Measurements from ENCODE around the gene CAMTA1.

The CAMTA1 gene

DNA sequence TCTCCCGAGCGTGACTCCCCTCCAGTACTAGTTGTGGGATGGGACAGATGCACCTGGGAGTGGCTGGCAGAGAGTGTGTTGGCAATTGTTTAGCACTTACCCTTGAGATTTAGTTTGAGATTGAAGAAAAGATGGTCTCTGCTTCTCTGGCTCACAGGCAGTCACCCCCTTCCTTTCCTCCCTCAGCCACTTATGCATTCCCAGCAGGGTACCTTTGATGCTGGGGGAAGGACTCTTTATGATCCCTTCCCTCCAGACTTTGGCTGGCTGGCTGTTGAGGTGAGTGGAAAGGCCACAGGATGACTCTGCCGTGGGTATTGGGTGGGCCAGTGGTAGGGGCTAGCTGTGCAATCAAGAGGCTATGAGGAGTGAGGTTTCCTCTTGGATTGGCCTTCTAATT lies 236.8 kb downstream of the CAMTA1 start:
- H3K27ac ChIP-seq (ENCODE audit: low read length) = no peak overlapping the region
- H3K36me3 ChIP-seq (ENCODE audit: control insufficient read depth, low read depth, low read length) = no peaks in the 10 kb centered on the region
- peaks cover 13% of the 10 kb centered on the region for H3K4me1 ChIP-seq (ENCODE audit: control insufficient read depth, low read depth, low read length)
- no peaks in the 10 kb centered on the region for H3K9me3 ChIP-seq (ENCODE audit: control insufficient read depth, low read depth, low read length)
- H3K27me3 ChIP-seq (ENCODE audit: control insufficient read depth, insufficient read depth, low read length) = no peaks in the 10 kb centered on the region
- no peak overlapping the region for H3K9ac ChIP-seq (ENCODE audit: low read length)
- no peak overlapping the region for H3K4me3 ChIP-seq (ENCODE audit: low read length)

DNA sequence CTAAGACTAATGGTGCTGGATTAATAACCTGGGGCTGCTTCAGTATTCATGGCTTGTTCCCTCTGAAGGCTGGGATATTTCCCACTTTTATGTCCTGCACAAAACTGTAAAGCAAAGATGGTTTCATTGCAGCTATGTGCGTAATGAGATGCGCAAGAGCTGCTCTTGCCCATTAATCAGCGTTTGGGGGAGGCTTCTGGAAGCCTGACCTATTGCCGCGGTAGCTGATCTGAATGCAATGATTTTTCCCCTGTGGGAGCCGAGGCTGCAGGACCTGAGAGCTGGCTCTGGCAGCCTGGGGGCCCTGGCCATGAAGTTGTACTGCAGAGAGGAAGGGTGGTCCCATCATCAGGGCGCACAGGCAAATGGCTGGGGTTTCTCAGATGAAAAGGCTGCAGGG lies 239.8 kb downstream of the CAMTA1 start:
- H3K4me1 ChIP-seq (ENCODE audit: control insufficient read depth, low read depth, low read length) = peaks cover 13% of the 10 kb centered on the region
- no peak overlapping the region for H3K4me3 ChIP-seq (ENCODE audit: low read length)
- H3K27ac ChIP-seq (ENCODE audit: low read length) = no peak overlapping the region
- no peaks in the 10 kb centered on the region for H3K27me3 ChIP-seq (ENCODE audit: control insufficient read depth, insufficient read depth, low read length)
- H3K9me3 ChIP-seq (ENCODE audit: control insufficient read depth, low read depth, low read length) = no peaks in the 10 kb centered on the region
- H3K9ac ChIP-seq (ENCODE audit: low read length) = no peak overlapping the region
- H3K36me3 ChIP-seq (ENCODE audit: control insufficient read depth, low read depth, low read length) = no peaks in the 10 kb centered on the region

DNA sequence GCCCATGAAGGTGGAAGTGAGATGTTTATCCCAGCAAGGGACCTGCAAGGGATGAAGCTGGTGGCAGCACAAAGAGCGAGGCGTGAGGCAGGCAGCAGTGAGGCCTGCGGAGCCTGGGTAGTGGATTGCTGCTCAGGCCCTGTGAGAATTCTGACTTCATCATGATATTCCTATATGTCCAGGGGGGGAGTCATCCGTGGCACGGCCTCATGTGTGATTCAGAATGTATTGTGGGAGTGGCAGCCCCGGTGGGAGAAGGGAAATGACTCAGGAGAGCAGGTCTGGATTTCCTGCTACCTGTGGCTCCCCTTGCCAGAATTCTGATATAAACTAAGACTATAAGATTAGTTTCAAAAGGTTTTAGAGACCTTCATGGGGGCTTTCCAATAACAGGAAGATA lies 240.9 kb downstream of the CAMTA1 start:
- no peaks in the 10 kb centered on the region for H3K27me3 ChIP-seq (ENCODE audit: control insufficient read depth, insufficient read depth, low read length)
- H3K36me3 ChIP-seq (ENCODE audit: control insufficient read depth, low read depth, low read length) = no peaks in the 10 kb centered on the region
- H3K9me3 ChIP-seq (ENCODE audit: control insufficient read depth, low read depth, low read length) = no peaks in the 10 kb centered on the region
- no peak overlapping the region for H3K9ac ChIP-seq (ENCODE audit: low read length)
- no peak overlapping the region for H3K4me3 ChIP-seq (ENCODE audit: low read length)
- no peak overlapping the region for H3K27ac ChIP-seq (ENCODE audit: low read length)
- H3K4me1 ChIP-seq (ENCODE audit: control insufficient read depth, low read depth, low read length) = peaks cover 13% of the 10 kb centered on the region

DNA sequence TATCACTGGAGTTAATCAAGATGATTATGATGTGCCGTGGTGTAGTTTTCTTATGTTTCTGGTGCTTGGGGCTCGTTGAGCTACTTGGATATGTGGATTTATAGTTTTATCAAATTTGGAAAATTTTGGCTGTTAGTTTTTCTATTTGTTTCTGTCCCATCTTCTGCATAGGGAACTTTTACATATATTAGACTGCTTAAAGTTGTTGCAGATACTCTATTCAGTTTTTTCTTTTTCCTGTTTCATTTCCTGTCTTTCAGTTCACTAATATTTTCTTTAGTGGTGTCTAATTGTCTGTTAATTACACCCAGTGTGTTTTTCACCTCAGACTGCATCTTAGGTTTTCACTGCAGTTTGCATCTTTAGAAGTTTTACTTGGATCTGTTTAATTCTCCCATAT lies 247.7 kb downstream of the CAMTA1 start:
- Histone ChIP-seq H3K9ac (ENCODE audit: low read length) (no peak overlapping the region), H3K27me3 (ENCODE audit: control insufficient read depth, insufficient read depth, low read length) (no peaks in the 10 kb centered on the region), H3K27ac (ENCODE audit: low read length) (no peak overlapping the region), H3K36me3 (ENCODE audit: control insufficient read depth, low read depth, low read length) (no peaks in the 10 kb centered on the region), H3K9me3 (ENCODE audit: control insufficient read depth, low read depth, low read length) (no peaks in the 10 kb centered on the region), H3K4me1 (ENCODE audit: control insufficient read depth, low read depth, low read length) (no peaks in the 10 kb centered on the region), H3K4me3 (ENCODE audit: low read length) (no peak overlapping the region)

DNA sequence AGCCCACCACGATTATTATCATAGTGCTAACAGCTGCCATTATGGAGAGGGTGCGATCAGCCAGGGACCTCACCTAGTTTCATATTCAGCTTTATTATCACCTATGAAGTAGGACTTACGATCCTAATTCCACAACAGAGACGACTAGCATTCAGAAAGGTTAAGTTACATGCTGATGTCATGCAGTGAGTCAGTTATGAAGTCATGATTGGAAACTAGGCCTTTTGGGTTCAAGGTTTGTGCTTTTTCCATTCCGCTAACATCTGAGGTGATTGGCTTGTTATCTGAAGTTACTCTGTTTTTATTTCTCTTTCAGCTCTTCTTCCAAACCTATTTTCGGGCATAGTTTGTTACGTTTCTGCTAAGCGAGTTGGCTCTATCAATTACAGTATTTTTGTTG lies 251.1 kb downstream of the CAMTA1 start:
- Histone ChIP-seq H3K4me3 (ENCODE audit: low read length) (no peak overlapping the region), H3K27ac (ENCODE audit: low read length) (no peak overlapping the region), H3K4me1 (ENCODE audit: control insufficient read depth, low read depth, low read length) (no peaks in the 10 kb centered on the region), H3K9ac (ENCODE audit: low read length) (no peak overlapping the region), H3K9me3 (ENCODE audit: control insufficient read depth, low read depth, low read length) (no peaks in the 10 kb centered on the region), H3K27me3 (ENCODE audit: control insufficient read depth, insufficient read depth, low read length) (no peaks in the 10 kb centered on the region), H3K36me3 (ENCODE audit: control insufficient read depth, low read depth, low read length) (no peaks in the 10 kb centered on the region)

DNA sequence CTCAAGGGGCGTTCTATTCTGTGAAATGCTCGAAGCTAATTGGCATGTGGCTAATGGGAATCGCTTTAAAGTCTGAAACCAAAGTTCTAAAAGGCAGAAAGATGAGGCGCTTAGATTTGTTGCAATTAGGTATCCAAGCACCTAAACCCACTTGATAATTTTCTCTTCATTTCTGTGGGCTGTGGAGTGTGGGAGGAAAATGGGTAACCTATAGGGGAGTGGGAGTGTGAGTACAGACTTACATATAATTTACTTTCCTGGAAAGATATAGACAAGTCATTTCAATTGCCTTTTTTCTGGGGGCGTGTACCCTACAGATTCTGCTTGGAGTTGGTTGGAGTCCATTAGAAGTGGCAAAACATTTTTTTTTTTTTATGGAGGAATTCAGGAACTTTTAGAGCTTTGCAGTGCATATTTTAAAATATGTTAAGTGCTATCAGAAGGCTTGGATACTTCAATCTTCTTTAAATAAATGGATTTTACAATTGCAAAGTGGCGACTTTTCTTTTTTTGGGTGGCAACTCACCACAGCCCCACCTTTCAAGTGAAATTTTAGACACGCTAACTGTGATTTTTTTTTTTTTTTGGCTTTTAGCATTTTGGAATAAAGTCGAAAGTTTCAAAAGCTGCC lies 254.5 kb downstream of the CAMTA1 start:
- Histone ChIP-seq H3K4me1 (ENCODE audit: control insufficient read depth, low read depth, low read length) (peaks cover 12% of the 10 kb centered on the region), H3K27ac (ENCODE audit: low read length) (no peak overlapping the region), H3K9ac (ENCODE audit: low read length) (no peak overlapping the region), H3K27me3 (ENCODE audit: control insufficient read depth, insufficient read depth, low read length) (no peaks in the 10 kb centered on the region), H3K36me3 (ENCODE audit: control insufficient read depth, low read depth, low read length) (no peaks in the 10 kb centered on the region), H3K4me3 (ENCODE audit: low read length) (no peak overlapping the region), H3K9me3 (ENCODE audit: control insufficient read depth, low read depth, low read length) (no peaks in the 10 kb centered on the region)

DNA sequence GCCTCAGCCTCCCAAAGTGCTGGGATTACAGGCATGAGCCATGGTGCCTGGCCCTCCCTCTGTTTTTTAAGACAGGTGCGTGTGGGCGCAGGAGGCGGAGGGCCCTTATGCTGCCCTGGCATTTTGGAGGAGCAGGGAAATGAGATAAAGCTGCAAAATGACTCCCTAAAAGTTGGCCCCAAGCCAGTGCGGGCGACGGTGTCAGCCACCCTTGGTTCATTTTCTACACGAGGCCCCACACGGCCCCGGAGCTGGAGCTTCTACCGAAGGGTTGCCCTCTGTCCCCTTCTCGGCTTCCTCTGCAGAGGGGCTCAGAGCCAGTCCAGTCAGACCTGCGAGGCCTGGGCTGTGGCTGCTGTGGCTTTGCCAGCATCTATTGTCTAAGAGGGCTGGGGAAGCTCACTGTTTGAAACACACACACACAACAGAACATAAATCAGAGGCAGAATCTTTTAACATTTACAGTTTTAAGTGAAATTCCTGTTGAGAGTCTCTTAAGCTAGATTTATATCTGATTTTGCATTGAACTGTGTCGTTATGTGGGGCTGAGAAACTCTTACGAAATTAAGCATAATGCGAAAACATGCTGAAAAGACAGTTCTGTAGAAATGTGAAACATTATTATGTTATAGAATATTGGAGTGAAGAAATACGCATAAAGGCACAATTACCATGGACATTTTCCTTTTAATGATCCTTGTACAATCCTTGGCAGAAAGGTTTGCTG lies 255.9 kb downstream of the CAMTA1 start:
- Histone ChIP-seq H3K9ac (ENCODE audit: low read length) (no peak overlapping the region), H3K27ac (ENCODE audit: low read length) (no peak overlapping the region), H3K4me3 (ENCODE audit: low read length) (no peak overlapping the region), H3K4me1 (ENCODE audit: control insufficient read depth, low read depth, low read length) (peaks cover 12% of the 10 kb centered on the region), H3K9me3 (ENCODE audit: control insufficient read depth, low read depth, low read length) (no peaks in the 10 kb centered on the region), H3K27me3 (ENCODE audit: control insufficient read depth, insufficient read depth, low read length) (no peaks in the 10 kb centered on the region), H3K36me3 (ENCODE audit: control insufficient read depth, low read depth, low read length) (no peaks in the 10 kb centered on the region)

DNA sequence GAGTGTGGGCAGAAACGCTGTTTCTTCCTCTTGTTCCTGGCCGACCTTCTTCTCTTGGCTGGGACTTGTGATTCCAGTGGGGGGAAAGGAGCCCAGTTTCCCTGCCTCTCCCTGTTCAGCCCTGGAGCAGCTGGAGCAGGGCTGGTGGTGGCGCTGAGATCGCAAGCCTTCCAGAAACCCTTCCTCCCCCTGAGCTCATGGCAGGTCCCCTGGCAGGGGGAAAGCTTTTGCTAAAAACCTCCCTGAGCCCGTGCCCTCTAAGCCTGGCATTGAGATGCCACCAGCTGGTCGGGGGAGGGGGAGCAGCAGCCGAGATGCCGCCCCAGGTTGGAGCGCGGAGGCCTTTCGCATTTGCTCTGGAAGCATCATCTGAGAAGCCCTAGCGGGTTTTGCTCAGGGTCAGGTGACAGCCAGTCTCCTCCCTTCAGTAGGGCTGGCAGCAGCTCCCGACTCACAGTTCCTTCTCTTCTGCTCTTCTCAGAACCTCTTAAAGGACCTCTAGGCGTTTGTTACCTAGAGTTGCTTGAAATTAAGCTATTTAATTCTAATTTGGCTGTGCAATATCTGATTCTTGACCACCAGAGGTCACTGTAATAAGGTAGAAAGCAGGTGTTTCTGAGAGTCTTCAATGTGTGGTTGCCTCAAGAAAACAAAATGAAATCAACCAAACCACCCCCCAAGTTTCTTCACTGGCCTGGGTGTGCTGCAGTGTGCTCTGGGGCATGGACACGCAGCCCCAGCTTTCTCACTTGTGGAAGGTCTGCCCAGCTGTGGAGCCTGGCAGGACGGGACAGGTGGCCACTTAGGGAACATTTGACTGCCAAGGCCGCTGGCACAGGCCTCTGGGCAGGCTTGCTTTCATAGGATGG lies 257.3 kb downstream of the CAMTA1 start:
- Histone ChIP-seq H3K9ac (ENCODE audit: low read length) (no peak overlapping the region), H3K9me3 (ENCODE audit: control insufficient read depth, low read depth, low read length) (no peaks in the 10 kb centered on the region), H3K27ac (ENCODE audit: low read length) (no peak overlapping the region), H3K4me1 (ENCODE audit: control insufficient read depth, low read depth, low read length) (peaks cover 12% of the 10 kb centered on the region), H3K4me3 (ENCODE audit: low read length) (no peak overlapping the region), H3K36me3 (ENCODE audit: control insufficient read depth, low read depth, low read length) (no peaks in the 10 kb centered on the region), H3K27me3 (ENCODE audit: control insufficient read depth, insufficient read depth, low read length) (no peaks in the 10 kb centered on the region)

DNA sequence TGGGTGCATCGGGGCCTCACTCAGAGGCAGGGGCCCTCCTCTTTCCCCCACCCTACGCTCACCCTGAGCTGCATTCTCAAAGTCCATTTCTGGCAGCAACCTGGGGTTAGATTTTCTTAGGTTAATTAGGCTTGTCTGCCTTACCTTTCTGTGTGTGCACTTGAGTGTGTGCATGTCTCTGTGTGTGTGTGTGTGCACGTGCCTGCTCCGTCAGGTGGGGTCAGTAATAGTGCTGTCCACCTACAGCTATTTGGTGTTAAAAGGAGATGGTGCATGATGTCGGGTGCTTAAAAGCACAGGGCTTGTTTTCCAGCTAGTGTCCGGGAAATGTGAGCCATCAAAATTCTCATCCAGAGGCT lies 257.9 kb downstream of the CAMTA1 start:
- H3K27ac ChIP-seq (ENCODE audit: low read length) = no peak overlapping the region
- H3K9ac ChIP-seq (ENCODE audit: low read length) = no peak overlapping the region
- peaks cover 12% of the 10 kb centered on the region for H3K4me1 ChIP-seq (ENCODE audit: control insufficient read depth, low read depth, low read length)
- no peaks in the 10 kb centered on the region for H3K27me3 ChIP-seq (ENCODE audit: control insufficient read depth, insufficient read depth, low read length)
- H3K36me3 ChIP-seq (ENCODE audit: control insufficient read depth, low read depth, low read length) = no peaks in the 10 kb centered on the region
- no peaks in the 10 kb centered on the region for H3K9me3 ChIP-seq (ENCODE audit: control insufficient read depth, low read depth, low read length)
- H3K4me3 ChIP-seq (ENCODE audit: low read length) = no peak overlapping the region

DNA sequence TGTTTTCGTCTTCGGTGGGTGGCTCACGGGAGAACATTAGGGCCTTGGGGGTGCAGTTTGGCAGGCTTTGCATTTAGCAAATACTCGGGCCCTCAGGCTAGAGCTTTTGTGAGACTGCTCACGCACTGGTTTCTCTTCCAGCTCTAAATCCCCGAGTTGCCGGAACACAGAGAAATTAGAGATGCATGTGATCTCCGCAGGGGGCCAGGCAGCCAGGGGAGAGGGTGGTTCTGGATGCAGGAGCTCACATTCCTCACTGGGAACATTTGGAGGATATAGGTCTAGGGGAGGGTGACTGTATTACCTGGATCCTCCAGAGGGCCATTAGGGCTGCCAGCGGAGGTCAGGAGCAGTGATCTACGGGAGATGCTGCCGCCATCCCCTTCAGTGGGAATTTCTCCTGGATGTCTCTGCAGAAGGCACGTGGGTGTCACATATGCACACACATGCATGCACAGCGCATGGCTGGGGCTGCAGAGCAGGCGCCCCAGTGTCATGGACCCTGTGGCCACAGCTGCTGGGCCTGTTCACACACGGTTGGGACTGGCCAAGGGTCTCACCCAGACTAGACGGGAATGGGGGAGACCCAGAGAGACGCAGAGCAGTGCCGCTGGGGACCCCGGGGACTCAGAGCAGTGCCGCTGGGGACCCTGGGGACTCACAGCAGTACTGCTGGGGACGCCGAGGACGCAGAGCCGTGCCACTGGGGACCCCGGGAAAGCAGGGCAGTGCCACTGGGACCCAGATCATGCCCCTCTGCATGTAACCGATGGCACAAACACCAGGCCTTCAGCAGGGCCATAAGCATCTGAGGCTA lies 258.7 kb downstream of the CAMTA1 start:
- Histone ChIP-seq H3K27ac (ENCODE audit: low read length) (no peak overlapping the region), H3K27me3 (ENCODE audit: control insufficient read depth, insufficient read depth, low read length) (no peaks in the 10 kb centered on the region), H3K4me1 (ENCODE audit: control insufficient read depth, low read depth, low read length) (peaks cover 12% of the 10 kb centered on the region), H3K4me3 (ENCODE audit: low read length) (no peak overlapping the region), H3K9ac (ENCODE audit: low read length) (no peak overlapping the region), H3K9me3 (ENCODE audit: control insufficient read depth, low read depth, low read length) (no peaks in the 10 kb centered on the region), H3K36me3 (ENCODE audit: control insufficient read depth, low read depth, low read length) (no peaks in the 10 kb centered on the region)

DNA sequence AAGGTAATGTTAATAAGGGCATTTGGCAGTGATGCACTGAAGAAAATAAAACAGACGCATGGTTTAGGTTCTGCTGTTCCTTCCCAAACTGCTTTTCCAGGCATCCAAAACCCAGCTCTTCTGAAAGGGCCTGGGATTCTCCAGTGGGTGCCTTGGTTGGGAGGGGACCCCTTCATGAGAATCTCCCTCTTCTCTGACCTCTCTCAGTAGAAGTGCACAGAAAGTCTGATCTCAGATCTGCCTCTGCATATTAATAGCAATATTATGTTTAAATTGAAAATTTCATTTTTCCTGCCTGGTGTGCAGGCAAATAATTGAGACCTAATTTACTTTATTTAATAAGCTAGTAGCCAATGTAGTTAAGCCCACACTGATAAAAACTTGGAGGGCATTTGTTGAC lies 260.6 kb downstream of the CAMTA1 start:
- Histone ChIP-seq H3K9me3 (ENCODE audit: control insufficient read depth, low read depth, low read length) (no peaks in the 10 kb centered on the region), H3K27me3 (ENCODE audit: control insufficient read depth, insufficient read depth, low read length) (no peaks in the 10 kb centered on the region), H3K36me3 (ENCODE audit: control insufficient read depth, low read depth, low read length) (no peaks in the 10 kb centered on the region), H3K4me1 (ENCODE audit: control insufficient read depth, low read depth, low read length) (peaks cover 12% of the 10 kb centered on the region), H3K27ac (ENCODE audit: low read length) (no peak overlapping the region), H3K4me3 (ENCODE audit: low read length) (no peak overlapping the region), H3K9ac (ENCODE audit: low read length) (no peak overlapping the region)
